Colonic mucosa (tissue), 4 donors: Measurements from ENCODE around the gene PDK1. TPM values are rescaled to one million over a fixed set of nuclear protein-coding genes. Genes with fewer than 3 reads are reported as not detected.

Experiments
- DNase-seq: peaks from one replicate; pipeline ENCODE4 v3.0.0-alpha.2; 2020
- H3K27ac ChIP-seq: fragments of 200-600 bp; one replicate; pipeline ENCODE4 v1.8.0; 2021
- H3K27me3 ChIP-seq: fragments of 200-600 bp; one replicate; pipeline ENCODE4 v1.8.0; 2021
- H3K36me3 ChIP-seq: fragments of 200-600 bp; one replicate; pipeline ENCODE4 v1.8.0; 2021
- H3K4me1 ChIP-seq: fragments of 200-600 bp; one replicate; pipeline ENCODE4 v1.8.0; 2021; ENCODE audit warnings: mild to moderate bottlenecking
- H3K4me3 ChIP-seq: fragments of 200-600 bp; one replicate; pipeline ENCODE4 v1.8.0; 2021
- H3K9ac ChIP-seq, 2 donors: one replicate each; pipeline ENCODE4 v1.7.0; 2013; ENCODE audit warnings: control low read depth in 2 of 2, low read depth in 2 of 2, low read length in 2 of 2
- H3K9me3 ChIP-seq: fragments of 200-600 bp; one replicate; pipeline ENCODE4 v1.8.0; 2021
- intact Hi-C: fragments of 100-400 bp; cut with DNase I; formaldehyde crosslinking; loops from one replicate; pipeline ENCODE4 v1.14.1; 2022
- total RNA-seq, 2 donors: library from RNA; stranded (reverse); fragmentation: NEBNext Ultra II Directional in 1 of 2; extraction: Animal tissue kit (Norgen Biotek cat#: 25700) in 1 of 2; gene quantifications; one replicate each; pipeline ENCODE4 v1.2.1, GENCODE V29; 2021
- TF ChIP-seq, protein P1 (sequence below): fragments of 200-600 bp; IDR thresholded peaks from one replicate; pipeline ENCODE4 v1.8.0; 2022; ENCODE audit warnings: antibody characterized with exemption, mild to moderate bottlenecking
- donor health status: healthy.
- donor health status: DM: no; HTN: no; CAD: no.
- donor health status: DM: no; HTN: no; CAD: no.

Gene PDK1
- total RNA-seq, 2 donors from 2014 or later = 13.3 to 44.1 TPM

DNA sequence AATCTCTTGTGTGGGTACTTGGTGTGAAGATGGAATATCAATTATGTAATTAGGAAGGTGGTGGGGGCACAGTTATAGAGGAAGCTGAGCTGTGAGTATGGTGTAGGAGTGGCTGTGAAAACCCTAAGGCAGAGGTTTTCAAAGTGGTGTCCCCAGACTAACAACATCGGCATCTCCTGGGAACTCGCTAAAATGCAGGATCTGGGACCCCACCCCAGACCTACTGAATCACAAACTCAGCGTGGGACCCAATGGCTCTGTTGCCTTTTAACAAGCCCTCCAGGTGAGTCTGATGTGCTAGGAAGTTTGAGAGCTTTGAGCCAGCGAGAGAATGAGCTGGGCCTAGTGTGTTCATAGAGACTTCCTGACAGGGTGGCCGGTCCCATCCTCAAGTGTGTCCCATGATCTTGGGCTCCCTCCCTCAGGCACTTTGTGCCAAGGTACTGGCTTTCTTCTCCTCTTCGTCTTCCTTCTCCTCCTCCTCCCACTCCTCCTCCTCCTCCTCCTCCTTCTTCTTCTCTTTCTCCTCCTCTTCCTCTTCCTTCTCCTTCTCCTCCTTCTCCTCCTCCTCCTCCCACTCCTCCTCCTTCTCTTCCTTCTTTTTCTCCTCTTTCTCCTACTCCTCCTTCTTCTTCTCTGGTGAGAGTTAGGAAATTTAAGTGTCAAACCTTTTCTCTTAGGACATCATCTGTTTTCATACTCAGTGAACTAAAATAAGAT, 86.6 kb downstream of the PDK1 start:
- no peak overlapping the region for H3K9ac ChIP-seq
- H3K27me3 ChIP-seq = no peaks in the 10 kb centered on the region
- H3K4me1 ChIP-seq = no peaks in the 10 kb centered on the region
- TF ChIP-seq, protein P1, sequence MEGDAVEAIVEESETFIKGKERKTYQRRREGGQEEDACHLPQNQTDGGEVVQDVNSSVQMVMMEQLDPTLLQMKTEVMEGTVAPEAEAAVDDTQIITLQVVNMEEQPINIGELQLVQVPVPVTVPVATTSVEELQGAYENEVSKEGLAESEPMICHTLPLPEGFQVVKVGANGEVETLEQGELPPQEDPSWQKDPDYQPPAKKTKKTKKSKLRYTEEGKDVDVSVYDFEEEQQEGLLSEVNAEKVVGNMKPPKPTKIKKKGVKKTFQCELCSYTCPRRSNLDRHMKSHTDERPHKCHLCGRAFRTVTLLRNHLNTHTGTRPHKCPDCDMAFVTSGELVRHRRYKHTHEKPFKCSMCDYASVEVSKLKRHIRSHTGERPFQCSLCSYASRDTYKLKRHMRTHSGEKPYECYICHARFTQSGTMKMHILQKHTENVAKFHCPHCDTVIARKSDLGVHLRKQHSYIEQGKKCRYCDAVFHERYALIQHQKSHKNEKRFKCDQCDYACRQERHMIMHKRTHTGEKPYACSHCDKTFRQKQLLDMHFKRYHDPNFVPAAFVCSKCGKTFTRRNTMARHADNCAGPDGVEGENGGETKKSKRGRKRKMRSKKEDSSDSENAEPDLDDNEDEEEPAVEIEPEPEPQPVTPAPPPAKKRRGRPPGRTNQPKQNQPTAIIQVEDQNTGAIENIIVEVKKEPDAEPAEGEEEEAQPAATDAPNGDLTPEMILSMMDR = no peak
- H3K9me3 ChIP-seq = no peaks in the 10 kb centered on the region
- DNase-seq = no peak
- no peak overlapping the region for H3K27ac ChIP-seq
- H3K36me3 ChIP-seq = no peaks in the 10 kb centered on the region
- intact Hi-C loops = no loop called here
- H3K4me3 ChIP-seq = no peak overlapping the region

DNA sequence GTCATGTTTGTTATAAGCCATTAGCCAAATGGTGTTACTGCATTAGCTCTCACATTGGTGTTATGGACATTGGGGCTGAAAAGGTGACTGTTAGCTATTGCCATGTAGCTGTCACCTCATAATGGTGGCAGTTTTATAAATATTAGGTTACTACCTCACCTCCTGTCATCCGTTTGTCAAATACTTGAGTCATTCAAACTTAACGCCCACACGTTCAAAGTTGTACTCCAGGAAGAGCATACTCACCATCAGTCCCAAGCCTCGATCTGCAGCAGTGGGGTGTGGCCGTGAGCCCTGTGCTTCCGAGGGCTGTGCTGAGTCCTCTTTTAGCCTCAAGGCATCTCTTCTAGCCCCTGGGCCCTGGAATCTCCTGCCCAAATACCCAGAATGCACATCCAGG, 87.3 kb downstream of the PDK1 start:
- no peak overlapping the region for H3K9ac ChIP-seq
- no peaks in the 10 kb centered on the region for H3K36me3 ChIP-seq
- TF ChIP-seq, protein P1 = no peak
- DNase-seq = no peak
- H3K9me3 ChIP-seq = no peaks in the 10 kb centered on the region
- H3K4me1 ChIP-seq = no peaks in the 10 kb centered on the region
- no peak overlapping the region for H3K27ac ChIP-seq
- H3K4me3 ChIP-seq = no peak overlapping the region
- H3K27me3 ChIP-seq = no peaks in the 10 kb centered on the region
- intact Hi-C loops = no loop called here

DNA sequence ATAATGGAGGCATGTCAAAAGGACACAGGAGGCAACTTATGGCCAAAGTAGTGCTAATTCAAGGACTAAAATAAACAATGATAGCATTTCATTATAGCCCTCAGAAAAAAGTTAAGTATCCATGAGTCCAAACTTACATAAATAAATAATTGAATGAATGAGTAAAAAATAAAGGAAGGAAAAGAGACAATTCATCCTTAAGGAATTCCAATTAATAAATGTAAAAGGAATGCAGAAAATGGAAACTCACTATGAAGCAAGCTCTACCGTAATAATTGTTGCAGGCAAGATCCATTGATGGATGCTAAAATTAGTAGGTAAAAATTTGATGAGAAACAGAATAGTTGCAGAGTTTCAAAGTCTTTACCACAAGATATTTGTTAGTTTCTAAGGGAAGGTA, 91.5 kb downstream of the PDK1 start:
- H3K9me3 ChIP-seq = no peaks in the 10 kb centered on the region
- TF ChIP-seq, protein P1 = no peak
- H3K27ac ChIP-seq = no peak overlapping the region
- no peaks in the 10 kb centered on the region for H3K36me3 ChIP-seq
- H3K27me3 ChIP-seq = no peaks in the 10 kb centered on the region
- H3K4me1 ChIP-seq = no peaks in the 10 kb centered on the region
- H3K4me3 ChIP-seq = no peak overlapping the region
- DNase-seq = no peak
- intact Hi-C loops = no loop called here
- no peak overlapping the region for H3K9ac ChIP-seq

DNA sequence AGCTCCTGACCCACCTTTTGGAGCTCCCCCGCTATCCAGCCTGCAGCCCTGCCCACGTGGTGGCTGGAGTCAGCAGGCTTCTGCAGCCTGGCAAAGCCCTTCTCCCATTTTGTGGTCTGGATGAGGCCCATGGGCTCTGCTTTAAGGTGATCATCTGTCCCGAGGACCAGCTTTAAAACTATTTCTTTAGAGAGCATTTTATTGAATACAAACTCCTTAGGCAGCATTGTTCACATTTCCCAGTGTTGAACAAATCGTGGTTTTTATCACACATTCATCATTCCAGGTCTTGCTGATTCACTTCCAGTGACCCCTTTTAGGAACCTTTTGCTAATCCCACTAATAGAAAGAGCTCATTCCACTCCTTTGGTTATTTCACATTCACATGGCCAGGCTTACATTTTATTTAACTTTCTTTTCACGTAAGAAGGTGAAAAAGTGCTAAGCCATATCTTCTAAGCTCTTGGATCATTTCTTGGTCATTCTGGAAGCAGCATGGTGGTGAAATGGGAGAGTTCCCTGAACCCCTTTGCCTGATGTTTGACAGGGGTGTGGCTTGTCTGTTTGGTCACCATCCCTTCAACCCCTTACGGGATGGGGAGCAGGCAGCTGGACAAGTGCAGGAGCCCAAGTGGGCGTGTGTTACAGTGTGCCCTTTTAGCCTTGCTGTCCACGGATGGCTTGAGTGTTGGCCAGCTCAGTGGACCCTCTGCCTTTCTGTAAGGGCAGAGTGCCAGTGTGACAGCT, 99.4 kb downstream of the PDK1 start:
- H3K27ac ChIP-seq = no peak overlapping the region
- TF ChIP-seq, protein P1 = no peak
- no peaks in the 10 kb centered on the region for H3K4me1 ChIP-seq
- DNase-seq = no peak
- H3K27me3 ChIP-seq = no peaks in the 10 kb centered on the region
- no peak overlapping the region for H3K9ac ChIP-seq
- H3K9me3 ChIP-seq = no peaks in the 10 kb centered on the region
- no peak overlapping the region for H3K4me3 ChIP-seq
- H3K36me3 ChIP-seq = no peaks in the 10 kb centered on the region
- intact Hi-C loops = no loop called here

DNA sequence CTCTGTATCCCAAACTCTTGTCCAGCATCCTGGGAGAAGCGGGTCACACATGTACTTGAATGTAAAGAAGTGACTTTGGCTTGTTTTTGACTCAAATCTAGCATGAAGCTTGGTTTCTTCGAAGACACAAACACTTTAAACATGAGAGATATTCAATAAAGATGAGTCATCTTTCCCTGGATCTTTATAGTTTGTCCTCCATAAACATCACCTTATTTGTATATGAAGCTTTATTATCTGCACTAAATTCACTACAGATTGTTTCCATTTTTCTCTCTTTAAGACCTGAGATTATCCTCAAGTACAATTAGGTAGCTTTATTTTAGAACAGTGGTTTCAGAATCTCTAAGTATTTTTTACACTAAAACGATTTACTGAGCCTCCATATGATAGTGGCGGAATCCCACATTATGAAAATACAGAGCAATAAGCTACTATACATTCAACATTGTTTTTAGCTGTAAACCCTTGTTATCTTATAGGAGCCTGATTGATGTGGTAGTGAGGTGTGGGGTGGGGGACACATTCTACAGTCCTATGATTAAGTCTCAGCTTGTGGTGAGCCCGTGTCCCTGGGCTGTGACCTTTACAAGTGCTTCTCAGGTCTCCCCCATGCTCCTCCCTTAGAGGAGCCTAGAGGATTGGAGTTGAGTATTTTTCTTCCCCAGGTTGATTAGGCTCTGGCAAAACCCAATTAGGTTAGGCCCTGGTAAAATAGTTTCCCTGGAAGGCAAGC, 100.1 kb downstream of the PDK1 start:
- Histone ChIP-seq H3K4me1 (no peaks in the 10 kb centered on the region), H3K4me3 (no peak overlapping the region), H3K9me3 (no peaks in the 10 kb centered on the region), H3K27me3 (no peaks in the 10 kb centered on the region), H3K36me3 (no peaks in the 10 kb centered on the region), H3K27ac (no peak overlapping the region), H3K9ac (no peak overlapping the region)
- DNase-seq = no peak
- intact Hi-C loops = no loop called here
- TF ChIP-seq, protein P1 = no peak

Other genes starting within 250 kb of the PDK1 start
- gene ITGA6, start 128.5 kb upstream of the PDK1 start, total RNA-seq = 100 to 1,000 TPM; 174 to 186 TPM
- 1 to 10 TPM; 1.3 to 1.5 TPM for gene RAPGEF4, start 179.8 kb downstream of the PDK1 start, total RNA-seq